HEK293T (cell line): Measurements from ENCODE around the gene PALLD.

Experiments
- CTCF ChIA-PET: fragments of 350-600 bp; formaldehyde crosslinking; extraction: SDS; loops from one replicate; lab custom pipeline; 2021; ENCODE audit warnings: antibody characterized with exemption, inconsistent platforms; lab: Yijun Ruan, JAX
- POLR2A ChIA-PET: fragments of 350-600 bp; formaldehyde crosslinking; extraction: SDS; loops from one replicate; lab custom pipeline; 2020; ENCODE audit warnings: antibody characterized with exemption, inconsistent platforms; lab: Yijun Ruan, JAX
- DNase-seq: peaks from one replicate; pipeline ENCODE4 v3.0.0; 2012; ENCODE audit warnings: mixed read lengths; ENCODE audit errors: extremely low spot score
- ARNT ChIP-seq: fragments of 450-650 bp; IDR thresholded peaks from 2 replicates; pipeline ENCODE4 v1.6.1; 2017; ENCODE audit warnings: mild to moderate bottlenecking
- BHLHE40 ChIP-seq: fragments of 450-650 bp; IDR thresholded peaks from 2 replicates; pipeline ENCODE4 v1.6.1; 2016; ENCODE audit warnings: mild to moderate bottlenecking, moderate library complexity, borderline replicate concordance
- CTBP1 ChIP-seq: fragments of 450-650 bp; IDR thresholded peaks from 2 replicates; pipeline ENCODE4 v1.6.1; 2016; ENCODE audit warnings: borderline replicate concordance
- ELF4 ChIP-seq: fragments of 450-650 bp; IDR thresholded peaks from 2 replicates; pipeline ENCODE4 v1.6.1; 2017; ENCODE audit warnings: antibody characterized with exemption
- FOXA1 ChIP-seq: fragments of 450-650 bp; IDR thresholded peaks from 2 replicates; pipeline ENCODE4 v1.6.1; 2016; ENCODE audit warnings: mild to moderate bottlenecking
- FOXK2 ChIP-seq: fragments of 450-650 bp; IDR thresholded peaks from 2 replicates; pipeline ENCODE4 v1.6.1; 2016; ENCODE audit warnings: mild to moderate bottlenecking
- FOXM1 ChIP-seq: fragments of 450-650 bp; IDR thresholded peaks from 2 replicates; pipeline ENCODE4 v1.6.1; 2017; ENCODE audit warnings: mild to moderate bottlenecking, borderline replicate concordance
- HDGF ChIP-seq: fragments of 450-650 bp; IDR thresholded peaks from 2 replicates; pipeline ENCODE4 v1.6.1; 2017; ENCODE audit warnings: antibody characterized with exemption, borderline replicate concordance
- L3MBTL2 ChIP-seq: fragments of 450-650 bp; conservative IDR thresholded peaks from 2 replicates; pipeline ENCODE4 v1.6.1; 2016; ENCODE audit warnings: mild to moderate bottlenecking
- LEF1 ChIP-seq: fragments of 450-650 bp; IDR thresholded peaks from 2 replicates; pipeline ENCODE4 v1.6.1; 2017; ENCODE audit warnings: mild to moderate bottlenecking, borderline replicate concordance
- NFRKB ChIP-seq: fragments of 450-650 bp; IDR thresholded peaks from 2 replicates; pipeline ENCODE4 v1.6.1; 2016; ENCODE audit warnings: mild to moderate bottlenecking, moderate library complexity
- SP1 ChIP-seq: fragments of 450-650 bp; IDR thresholded peaks from 2 replicates; pipeline ENCODE4 v1.6.1; 2017
- SUZ12 ChIP-seq: fragments of 450-650 bp; IDR thresholded peaks from 2 replicates; pipeline ENCODE4 v1.6.1; 2016; ENCODE audit warnings: mild to moderate bottlenecking
- TARDBP ChIP-seq: fragments of 450-650 bp; IDR thresholded peaks from 2 replicates; pipeline ENCODE4 v1.6.1; 2016
- ZNF384 ChIP-seq: fragments of 450-650 bp; IDR thresholded peaks from 2 replicates; pipeline ENCODE4 v1.6.1; 2016
- TF ChIP-seq, protein P1 (sequence below): fragments of 450-650 bp; IDR thresholded peaks from 2 replicates; pipeline ENCODE4 v1.6.1; 2016

Gene PALLD

DNA sequence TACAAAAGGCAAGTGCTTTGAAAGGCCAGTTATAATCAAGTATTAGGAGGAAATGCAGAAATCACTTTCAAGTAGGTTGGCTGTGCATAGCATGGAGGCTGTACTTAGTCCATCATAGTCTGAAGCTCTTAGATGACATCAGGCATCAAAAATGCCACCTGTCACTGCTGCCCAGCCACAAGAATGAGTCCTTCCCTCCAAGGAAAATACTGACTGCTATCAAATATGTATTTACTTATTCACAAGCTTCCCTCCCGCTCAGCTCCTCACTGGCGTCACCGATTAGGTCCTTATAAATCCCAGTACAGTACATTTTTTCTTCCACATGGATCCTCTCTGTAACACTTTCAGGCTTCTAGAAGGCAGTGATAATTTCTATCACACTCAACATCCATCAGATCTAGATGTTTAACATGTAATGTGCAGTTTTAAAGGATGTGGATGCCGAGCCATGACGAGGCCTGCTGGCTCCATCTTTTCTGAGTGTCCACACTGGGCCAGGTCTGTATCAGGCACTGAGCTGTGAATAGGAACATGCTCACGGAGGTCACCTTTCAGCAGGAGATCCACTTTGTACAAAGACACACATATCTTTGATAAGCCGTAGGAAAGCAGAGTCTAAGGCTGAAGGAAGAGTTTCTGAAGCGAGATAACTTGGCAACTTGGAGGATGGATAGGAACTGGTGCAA, 121.9 kb downstream of the PALLD start:
- ChIA-PET CTCF (interaction anchor here (0.8 to 1.3 kb wide), 4 partner anchors 11 to 18 kb away, joined by 3 to 6 read pairs (median 4); no protein-coding TSS in a partner anchor), POLR2A (interaction anchor here (1.2 to 1.6 kb wide), 3 partner anchors 13 to 213 kb away, joined by 3 to 7 read pairs (median 5); no protein-coding TSS in a partner anchor)
- no peak for DNase-seq
- no peak for TF ChIP-seq SUZ12
- no peak for TF ChIP-seq ZNF384
- TF ChIP-seq BHLHE40: no peak
- TF ChIP-seq NFRKB: no peak
- TF ChIP-seq FOXM1: no peak
- TF ChIP-seq CTBP1: no peak
- no peak for TF ChIP-seq ELF4
- TF ChIP-seq HDGF: no peak
- TF ChIP-seq L3MBTL2: no peak
- no peak for TF ChIP-seq FOXK2
- no peak for TF ChIP-seq FOXA1
- TF ChIP-seq, protein P1, sequence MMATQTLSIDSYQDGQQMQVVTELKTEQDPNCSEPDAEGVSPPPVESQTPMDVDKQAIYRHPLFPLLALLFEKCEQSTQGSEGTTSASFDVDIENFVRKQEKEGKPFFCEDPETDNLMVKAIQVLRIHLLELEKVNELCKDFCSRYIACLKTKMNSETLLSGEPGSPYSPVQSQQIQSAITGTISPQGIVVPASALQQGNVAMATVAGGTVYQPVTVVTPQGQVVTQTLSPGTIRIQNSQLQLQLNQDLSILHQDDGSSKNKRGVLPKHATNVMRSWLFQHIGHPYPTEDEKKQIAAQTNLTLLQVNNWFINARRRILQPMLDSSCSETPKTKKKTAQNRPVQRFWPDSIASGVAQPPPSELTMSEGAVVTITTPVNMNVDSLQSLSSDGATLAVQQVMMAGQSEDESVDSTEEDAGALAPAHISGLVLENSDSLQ: no peak

DNA sequence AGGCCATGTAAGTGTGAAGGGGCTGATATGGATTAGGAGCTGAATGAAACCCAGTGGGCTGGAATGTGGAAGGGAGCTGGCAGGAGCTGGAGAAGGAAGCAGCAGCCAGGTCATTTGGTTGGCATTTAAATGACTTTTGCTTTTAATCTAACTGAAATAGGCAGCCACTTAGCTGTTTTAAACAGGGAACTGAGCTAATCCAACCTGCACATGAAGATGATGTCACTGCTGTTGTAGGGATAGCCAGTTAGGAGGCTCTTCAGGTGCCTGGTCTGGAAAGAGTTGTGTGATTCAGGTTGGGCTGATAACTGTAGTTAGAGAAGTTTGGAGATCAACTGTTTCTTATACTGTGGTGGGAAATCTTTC, 122.4 kb downstream of the PALLD start:
- ChIA-PET CTCF (interaction anchor here (1.0 to 1.3 kb wide), 3 partner anchors 12 to 18 kb away, joined by 3 to 6 read pairs (median 4); no protein-coding TSS in a partner anchor), POLR2A (interaction anchor here (1.2 to 1.6 kb wide), 3 partner anchors 13 to 212 kb away, joined by 3 to 7 read pairs (median 5); no protein-coding TSS in a partner anchor)
- TF ChIP-seq ZNF384 (no peak), SP1 (no peak), ELF4 (no peak), TARDBP (no peak), SUZ12 (no peak), CTBP1 (no peak), NFRKB (no peak), LEF1 (no peak), FOXA1 (no peak), FOXM1 (no peak), FOXK2 (no peak), BHLHE40 (no peak), HDGF (no peak), L3MBTL2 (no peak), ARNT (no peak)
- TF ChIP-seq, protein P1: no peak
- no peak for DNase-seq

DNA sequence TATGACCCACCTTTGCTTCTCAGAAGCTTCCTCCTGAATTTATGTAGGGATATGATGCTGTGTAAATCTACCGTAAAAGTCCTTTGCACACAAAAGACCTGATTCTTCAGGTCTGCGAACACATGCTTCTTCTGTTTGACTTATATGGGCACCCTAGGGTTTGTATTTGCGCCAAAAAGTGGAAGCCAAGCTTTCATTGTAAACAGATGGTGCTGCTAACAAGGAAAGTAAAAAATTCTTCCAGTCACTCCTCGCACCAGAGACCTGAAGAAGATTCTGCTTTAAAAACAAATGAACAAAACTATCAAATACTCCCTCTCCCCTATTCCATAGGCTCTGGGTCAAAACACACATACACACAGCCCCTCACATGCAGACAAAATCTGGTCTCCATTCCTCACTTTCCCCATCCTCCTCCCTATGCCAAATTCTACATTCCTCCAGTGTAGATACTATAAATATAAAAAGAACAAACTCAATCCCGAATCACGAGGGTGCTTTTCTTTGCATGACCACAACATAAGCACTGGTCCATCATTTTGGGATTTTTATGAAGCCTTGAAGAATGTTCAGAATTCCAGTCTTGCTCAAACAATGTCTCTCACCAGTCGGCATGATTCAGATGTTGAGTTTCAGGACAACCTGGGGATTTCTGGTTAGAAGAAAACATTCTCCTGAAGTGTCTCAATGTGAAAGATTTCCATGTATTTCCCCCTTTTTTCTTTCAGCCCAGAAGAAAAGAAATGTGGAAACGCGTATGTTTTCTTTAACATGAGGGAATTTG, 125.1 kb downstream of the PALLD start:
- POLR2A ChIA-PET: no interaction called here
- CTCF ChIA-PET: interaction anchor here (1.0 to 1.2 kb wide), 2 partner anchors 11 to 14 kb away, joined by 3 to 4 read pairs; no protein-coding TSS in a partner anchor
- DNase-seq: no peak
- TF ChIP-seq, protein P1: no peak
- TF ChIP-seq SP1 (no peak), ELF4 (no peak), NFRKB (no peak), TARDBP (no peak), FOXK2 (no peak), ARNT (no peak), BHLHE40 (no peak)

DNA sequence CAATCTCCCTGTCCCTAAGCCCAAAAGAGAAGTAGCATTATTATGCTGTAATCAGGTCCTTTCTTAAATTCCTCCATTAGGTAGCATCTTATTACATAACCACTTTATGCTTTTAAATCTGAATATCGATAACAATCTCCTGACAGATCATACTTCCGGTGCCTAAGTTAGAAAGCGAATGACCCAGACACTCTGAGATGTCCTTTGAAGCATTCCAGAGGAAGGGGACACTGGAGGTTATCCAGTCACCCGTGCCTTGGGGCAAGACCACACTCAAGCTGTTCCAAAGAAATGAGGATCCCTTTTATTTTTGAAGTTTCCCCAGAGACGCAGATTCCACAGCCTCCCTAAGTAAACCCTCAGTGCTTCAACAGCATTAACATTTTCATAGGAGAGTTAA, 125.7 kb downstream of the PALLD start:
- TF ChIP-seq FOXK2 (no peak), ZNF384 (no peak), CTBP1 (no peak), TARDBP (no peak), ARNT (no peak)
- TF ChIP-seq, protein P1: no peak
- no peak for DNase-seq
- ChIA-PET CTCF (interaction anchor here (1.2 kb wide), 1 partner anchor 14 kb away, joined by 3 read pairs; no protein-coding TSS in a partner anchor), POLR2A (no interaction called here)

DNA sequence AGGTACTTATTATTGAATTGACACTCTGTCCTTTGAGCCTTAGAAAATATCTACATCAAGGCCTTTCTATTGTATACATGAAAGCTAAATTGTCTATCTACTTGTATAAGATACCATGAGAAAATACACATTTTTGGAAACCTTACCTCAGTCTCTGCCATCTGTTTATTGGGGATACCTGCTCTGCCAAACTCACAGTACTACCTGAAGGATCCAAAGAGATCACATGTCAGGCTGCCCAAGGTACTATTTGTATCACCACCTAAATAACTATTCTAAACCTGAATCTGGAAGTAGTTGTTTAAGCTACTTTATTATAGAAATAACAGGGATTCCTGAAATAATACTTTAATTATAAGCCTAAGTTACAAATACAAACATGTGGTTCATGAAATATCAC, 126.2 kb downstream of the PALLD start:
- no peak for DNase-seq
- TF ChIP-seq SP1 (no peak), TARDBP (no peak), FOXK2 (no peak), SUZ12 (no peak), ARNT (no peak), HDGF (no peak), NFRKB (no peak), FOXA1 (no peak), FOXM1 (no peak), LEF1 (no peak), CTBP1 (no peak), L3MBTL2 (no peak), BHLHE40 (no peak), ZNF384 (no peak), ELF4 (no peak)
- TF ChIP-seq, protein P1: no peak
- ChIA-PET POLR2A (no interaction called here), CTCF (interaction anchor here (1.2 kb wide), 1 partner anchor 15 kb away, joined by 3 read pairs; no protein-coding TSS in a partner anchor)
